M059J (cell line): ENCODE data around the gene NTF4. TPM values are rescaled to one million over a fixed set of nuclear protein-coding genes. Genes with fewer than 3 reads are reported as not detected.
"Not testable (repeated sequence)": the region's sequence is repeated elsewhere in the genome, so short reads cannot be mapped to it uniquely, and the experiment has no call there.

Source experiments
- DNase-seq: peaks from one replicate; pipeline ENCODE4 v3.0.0-alpha.2; 2012; ENCODE audit warnings: low read depth
- total RNA-seq: library from RNA; depleted of rRNA; stranded (reverse); fragments of >200 nt; shearing (Covaris generic); gene quantifications from 2 replicates; pipeline ENCODE4 v1.2.3, GENCODE V29; 2014

Gene NTF4
- total RNA-seq, 1 experiment from 2014 or later, result 0.67 TPM

DNA sequence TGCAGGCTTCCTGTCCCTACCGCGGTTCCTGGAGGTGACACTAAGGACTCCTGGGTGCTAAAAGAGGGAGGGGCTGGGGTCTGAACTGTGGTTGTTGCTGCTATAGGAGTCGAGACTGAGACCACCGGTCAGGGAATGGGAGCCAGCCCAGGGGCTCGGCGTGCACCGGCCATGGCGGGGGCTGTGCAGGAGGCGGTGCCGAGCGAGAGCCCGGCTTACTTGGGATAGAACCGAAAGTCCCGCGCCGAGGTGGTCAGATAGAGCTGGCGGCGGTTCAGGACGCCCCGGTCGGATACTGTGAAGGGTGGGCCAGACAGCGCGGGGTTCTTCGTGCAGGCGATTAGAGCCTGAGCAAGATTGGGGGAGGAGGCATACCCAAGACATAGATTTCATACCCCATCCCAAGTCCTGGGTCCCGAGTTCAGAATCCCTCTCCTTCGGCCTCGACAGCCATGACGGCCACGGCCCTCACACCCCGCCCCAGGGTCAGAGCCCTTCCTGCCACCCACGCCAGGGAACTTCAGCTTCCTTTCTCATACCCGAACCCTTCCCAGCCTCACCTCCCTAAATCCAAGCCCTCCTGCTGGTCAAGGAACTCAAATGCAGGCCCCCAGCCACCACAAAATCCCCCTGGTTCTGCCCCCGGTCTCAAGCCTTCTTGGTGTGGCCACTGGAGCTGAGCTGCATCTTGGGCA, 7.6 kb downstream of the NTF4 start:
- not testable (repeated sequence) for DNase-seq

DNA sequence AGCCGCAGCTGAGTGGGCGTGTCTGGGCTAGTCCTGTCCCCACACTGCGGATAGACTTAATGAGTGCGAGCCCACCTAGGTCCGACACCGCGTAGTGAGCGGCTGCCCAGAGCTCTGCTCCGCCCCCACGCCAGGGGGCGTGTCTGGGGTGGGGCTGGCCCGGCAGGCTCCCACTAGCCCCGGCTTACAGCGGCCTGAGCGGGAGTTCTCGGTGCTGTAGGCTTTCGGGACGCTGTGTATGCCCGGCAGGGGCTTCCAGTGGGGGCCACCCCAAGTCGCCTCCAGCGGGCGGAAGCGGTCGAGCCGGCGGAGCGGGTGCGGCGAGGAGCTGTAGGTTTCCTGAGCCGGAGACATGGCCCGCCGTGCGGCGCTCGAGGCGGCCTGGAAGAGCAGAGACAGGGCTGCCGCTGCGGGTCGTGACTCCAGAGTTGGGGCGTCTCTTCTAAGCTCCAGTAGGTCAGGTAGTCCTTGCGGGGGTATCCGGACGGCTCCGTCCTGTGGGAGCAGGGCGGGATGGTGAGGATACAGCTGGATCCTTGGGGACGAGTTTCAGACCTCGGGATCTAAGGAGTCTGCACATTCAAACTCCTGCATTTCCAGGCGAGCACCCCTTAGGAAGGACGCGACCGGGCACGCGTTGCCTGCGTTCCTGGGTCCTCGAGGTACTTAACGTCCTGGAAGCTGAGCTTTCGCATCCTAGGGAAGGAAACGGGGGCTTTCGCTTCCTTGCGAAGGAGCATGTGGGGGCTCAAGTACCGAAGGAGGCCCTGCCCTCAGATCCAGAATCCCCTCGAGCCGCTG, 8.3 kb downstream of the NTF4 start:
- peak; percentile 63 for DNase-seq

DNA sequence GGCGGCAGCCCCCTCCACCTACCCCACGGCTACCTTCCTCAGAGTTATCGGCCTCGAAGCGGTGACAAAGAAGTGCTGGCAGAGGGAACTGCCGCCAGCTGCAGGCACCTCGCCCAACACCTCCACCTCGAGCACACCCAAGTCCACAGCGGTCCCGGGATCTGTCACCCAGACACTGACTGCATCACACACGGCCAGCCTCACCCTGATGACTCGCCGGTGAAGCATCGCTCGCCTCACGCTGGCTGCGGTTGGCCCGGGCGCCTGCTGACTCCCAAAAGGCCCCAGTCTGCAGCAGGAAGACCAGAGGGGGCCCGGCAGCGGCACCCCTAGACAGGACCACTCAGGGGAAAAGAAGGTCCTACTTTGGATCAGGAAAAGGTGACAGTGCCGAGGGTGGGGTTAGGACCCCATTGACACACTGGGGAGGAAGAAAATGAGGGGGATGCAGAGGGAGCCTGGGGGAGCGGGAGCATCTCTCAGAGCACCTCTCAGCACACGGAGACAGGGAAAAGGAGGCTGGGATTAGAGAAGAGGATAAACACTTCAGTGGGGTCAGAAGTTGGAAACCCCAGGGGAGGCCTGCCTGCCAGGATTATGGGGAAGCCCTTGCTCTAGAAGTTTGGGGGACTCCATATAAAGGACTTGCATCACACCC, 14.1 kb downstream of the NTF4 start:
- DNase-seq, result peak; percentile 86

DNA sequence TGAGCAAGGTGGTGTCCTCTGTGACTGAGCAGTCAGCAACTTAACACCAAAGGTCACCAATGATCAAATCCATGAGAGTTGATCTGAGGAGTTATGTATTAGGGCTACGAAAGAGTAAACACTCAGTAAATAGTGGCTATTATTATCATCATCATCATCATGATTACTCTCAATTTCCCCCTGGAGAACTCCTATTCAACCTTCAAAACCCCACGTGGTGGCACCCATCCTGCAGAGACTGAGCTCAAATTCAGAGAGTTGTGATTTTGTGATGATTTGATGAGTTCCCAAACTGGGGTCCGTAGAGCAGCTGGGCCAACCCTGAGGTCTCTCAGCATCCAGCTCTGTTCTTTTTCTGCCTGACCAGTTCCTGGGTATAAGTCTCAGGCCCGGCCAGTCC, 14.8 kb downstream of the NTF4 start:
- DNase-seq, result not testable (repeated sequence)

DNA sequence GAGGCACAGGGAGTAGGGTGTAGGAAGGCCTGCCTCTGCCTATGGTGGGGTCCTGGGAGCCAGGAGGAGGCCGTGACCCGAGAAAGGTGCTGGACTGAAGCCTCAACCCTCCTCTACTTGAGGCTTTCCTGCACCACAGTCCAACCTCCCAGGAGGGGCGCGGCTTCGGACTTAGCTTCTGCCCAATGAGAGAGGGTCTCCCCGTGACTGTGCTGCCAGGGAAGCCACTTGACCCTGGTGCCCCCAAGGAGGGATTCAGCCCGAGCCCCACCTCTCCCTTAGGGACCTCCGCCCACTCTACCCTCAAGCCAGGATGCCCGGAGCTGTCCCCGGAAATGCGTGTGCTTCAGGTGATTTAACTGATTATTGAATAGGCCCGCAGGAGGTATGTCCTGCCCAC, 15.6 kb downstream of the NTF4 start, which contains the start of gene CGB8:
Gene CGB8 (minus strand): TSS at position 101 of the 400 bp plus-strand sequence. CDS start 372 bp downstream, outside the sequence.
- DNase-seq, result not testable (repeated sequence)

DNA sequence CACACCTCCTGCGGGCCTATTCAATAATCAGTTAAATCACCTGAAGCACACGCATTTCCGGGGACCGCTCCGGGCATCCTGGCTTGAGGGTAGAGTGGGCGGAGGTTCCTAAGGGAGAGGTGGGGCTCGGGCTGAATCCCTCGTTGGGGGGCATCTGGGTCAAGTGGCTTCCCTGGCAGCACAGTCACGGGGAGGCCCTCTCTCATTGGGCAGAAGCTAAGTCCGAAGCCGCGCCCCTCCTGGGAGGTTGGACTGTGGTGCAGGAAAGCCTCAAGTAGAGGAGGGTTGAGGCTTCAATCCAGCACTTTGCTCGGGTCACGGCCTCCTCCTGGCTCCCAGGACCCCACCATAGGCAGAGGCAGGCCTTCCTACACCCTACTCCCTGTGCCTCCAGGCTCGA, 21.1 kb downstream of the NTF4 start, which contains the start of gene CGB5:
Gene CGB5 (plus strand): TSS at position 301 of the 400 bp plus-strand sequence. CDS start 362 bp downstream, outside the sequence.
- not testable (repeated sequence) for DNase-seq

DNA sequence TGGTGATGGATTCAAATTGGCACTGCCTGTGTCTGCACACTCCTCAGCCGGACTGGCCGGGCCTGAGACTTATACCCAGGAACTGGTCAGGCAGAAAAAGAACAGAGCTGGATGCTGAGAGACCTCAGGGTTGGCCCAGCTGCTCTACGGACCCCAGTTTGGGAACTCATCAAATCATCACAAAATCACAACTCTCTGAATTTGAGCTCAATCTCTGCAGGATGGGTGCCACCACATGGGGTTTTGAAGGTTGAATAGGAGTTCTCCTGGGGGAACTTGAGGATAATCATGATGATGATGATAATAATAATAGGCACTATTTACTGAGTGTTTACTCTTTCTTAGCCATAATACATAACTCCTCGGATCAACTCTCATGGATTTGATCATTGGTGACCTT, 22.0 kb downstream of the NTF4 start:
- not testable (repeated sequence) for DNase-seq

DNA sequence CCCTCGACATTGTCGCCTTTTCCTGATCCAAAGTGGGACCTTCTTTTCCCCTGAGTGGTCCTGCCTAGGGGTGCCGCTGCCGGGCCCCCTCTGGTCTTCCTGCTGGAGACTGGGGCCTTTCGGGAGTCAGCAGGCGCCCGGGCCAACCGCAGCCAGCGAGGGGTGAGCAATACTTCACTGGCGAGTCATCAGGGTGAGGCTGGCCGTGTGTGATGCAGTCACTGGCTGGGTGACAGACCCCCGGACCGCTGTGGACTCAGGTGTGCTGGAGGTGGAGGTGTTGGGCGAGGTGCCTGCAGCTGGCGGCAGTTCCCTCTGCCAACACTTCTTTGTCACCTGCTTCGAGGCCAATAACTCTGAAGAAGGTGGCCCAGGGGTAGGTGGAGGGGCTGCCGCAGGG, 22.4 kb downstream of the NTF4 start:
- peak; percentile 74 for DNase-seq

DNA sequence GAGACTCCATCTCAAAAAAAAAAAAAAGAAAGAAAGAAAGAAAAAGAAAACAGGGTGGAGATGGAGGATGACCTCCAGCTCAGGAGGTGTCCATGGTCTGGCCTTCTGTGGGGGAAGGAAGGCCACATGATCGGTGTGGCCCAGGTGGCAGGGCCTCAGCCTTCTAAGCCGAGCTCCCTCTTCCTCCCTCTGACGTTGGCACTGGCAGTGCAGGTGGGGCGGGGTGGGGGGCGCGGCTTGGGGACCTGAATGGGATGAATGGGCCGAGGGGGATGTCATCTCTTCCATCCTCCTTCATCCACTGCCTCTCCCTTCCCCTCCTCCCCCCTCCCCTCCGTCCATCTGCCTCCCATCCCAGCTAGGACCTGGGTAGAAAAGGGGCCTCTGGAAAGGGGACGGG, 24.9 kb downstream of the NTF4 start:
- not testable (repeated sequence) for DNase-seq

DNA sequence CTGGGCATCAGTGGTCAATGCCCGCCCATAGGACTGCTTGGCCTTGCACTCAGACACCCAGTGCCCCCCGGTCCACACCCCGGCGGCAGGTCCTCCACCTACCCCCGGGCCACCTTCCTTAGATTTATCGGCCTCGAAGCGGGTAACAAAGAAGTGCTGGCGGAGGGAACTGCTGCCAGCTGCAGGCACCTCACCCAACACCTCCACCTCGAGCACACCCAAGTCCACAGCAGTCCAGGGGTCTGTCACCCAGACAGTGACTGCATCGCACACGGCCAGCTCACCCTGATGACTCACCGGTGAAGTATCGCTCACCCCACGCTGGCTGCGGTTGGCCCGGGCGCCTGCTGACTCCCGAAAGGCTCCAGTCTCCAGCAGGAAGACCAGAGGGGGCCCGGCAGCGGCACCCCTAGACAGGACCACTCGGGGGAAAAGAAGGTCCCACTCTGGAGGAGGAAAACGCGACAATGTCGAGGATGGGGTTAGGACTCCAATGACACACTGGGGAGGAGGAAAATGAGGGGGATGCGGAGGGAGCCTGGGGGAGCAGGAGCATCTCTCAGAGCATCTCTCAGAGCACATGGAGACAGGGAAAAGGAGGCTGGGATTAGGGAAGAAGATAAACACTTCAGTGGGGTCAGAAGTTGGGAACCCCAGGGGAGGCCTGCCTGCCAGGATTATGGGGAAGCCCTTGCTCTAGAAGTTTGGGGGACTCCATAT, 25.9 kb downstream of the NTF4 start:
- DNase-seq, result peak; percentile 80

DNA sequence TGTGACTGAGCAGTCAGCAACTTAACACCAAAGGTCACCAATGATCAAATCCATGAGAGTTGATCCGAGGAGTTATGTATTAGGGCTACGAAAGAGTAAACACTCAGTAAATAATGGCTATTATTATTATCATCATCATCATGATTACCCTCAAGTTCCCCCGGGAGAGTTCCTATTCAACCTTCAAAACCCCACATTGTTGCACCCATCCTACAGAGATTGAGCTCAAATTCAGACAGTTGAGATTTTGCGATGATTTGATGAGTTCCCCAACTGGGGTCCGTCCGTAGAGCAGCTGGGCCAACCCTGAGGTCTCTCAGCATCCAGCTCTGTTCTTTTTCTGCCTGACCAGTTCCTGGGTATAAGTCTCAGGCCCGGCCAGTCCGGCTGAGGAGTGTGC, 26.5 kb downstream of the NTF4 start:
- DNase-seq, result not testable (repeated sequence)

DNA sequence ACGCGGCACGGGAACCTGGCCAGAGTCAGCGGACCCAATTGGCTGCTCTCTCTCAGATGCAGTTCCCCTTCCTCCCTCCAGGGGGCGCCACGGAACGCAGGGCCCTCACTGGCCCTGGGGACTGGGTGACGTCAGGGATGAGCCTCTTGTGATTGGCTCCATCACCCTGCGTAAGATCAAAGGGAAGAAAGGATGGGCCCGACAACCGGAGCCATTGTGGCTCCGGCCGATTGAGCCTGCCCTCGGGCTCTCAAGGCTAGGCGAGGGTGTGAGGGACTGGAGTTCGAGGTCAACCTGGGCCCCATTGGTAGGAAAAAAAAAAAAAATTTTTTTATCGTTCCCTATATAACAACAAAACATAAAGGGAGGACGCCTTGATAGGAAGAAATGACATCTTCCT, 27.8 kb downstream of the NTF4 start, which contains the start of gene CGB1:
Gene CGB1 (minus strand): TSS at position 81 of the 400 bp plus-strand sequence. CDS start 184 bp downstream, outside the sequence.
- DNase-seq, result not testable (repeated sequence)

DNA sequence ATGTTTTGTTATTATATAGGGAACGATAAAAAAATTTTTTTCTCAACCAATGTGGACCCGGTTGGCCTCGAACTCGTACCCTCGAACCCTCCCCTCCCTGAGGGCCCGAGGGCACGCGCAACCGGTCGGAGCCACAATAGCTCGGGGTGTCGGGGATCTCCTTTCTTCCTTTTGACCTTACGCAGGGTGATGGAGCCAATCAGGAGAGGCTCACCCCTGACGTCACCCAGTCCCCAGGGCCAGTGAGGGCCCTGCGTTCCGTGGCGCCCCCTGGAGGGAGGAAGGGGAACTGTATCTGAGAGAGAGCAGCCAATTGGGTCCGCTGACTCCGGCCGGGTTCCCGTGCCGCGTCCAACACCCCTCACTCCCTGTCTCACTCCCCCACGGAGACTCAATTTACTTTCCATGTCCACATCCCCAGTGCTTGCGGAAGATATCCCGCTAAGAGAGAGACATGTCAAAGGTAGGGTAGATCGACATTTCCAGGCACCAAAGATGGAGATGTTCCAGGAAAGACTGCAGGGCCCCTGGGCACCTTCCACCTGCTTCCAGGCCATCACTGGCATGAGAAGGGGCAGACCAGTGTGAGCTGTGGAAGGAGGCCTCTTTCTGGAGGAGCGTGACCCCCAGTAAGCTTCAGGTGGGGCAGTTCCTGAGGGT, 32.8 kb downstream of the NTF4 start, which contains the start of gene CGB2:
Gene CGB2 (plus strand): TSS at position 249 of the 660 bp plus-strand sequence. CDS start 206 bp downstream, at position 455.
- not testable (repeated sequence) for DNase-seq

DNA sequence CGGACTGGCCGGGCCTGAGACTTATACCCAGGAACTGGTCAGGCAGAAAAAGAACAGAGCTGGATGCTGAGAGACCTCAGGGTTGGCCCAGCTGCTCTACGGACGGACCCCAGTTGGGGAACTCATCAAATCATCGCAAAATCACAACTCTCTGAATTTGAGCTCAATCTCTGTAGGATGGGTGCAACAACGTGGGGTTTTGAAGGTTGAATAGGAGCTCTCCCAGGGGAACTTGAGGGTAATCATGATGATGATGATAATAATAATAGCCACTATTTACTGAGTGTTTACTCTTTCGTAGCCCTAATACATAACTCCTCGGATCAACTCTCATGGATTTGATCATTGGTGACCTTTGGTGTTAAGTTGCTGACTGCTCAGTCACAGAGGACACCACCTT, 34.3 kb downstream of the NTF4 start:
- DNase-seq, result not testable (repeated sequence)

DNA sequence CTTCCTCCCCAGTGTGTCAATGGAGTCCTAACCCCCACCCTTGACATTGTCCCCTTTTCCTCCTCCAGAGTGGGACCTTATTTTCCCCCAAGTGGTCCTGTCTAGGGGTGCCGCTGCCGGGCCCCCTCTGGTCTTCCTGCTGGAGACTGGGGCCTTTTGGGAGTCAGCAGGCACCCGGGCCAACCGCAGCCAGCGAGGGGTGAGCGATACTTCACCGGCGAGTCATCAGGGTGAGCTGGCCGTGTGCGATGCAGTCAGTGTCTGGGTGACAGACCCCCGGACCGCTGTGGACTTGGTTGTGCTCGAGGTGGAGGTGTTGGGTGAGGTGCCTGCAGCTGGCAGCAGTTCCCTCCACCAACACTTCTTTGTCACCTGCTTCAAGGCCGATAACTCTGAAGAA, 34.9 kb downstream of the NTF4 start:
- DNase-seq, result peak; percentile 62

DNA sequence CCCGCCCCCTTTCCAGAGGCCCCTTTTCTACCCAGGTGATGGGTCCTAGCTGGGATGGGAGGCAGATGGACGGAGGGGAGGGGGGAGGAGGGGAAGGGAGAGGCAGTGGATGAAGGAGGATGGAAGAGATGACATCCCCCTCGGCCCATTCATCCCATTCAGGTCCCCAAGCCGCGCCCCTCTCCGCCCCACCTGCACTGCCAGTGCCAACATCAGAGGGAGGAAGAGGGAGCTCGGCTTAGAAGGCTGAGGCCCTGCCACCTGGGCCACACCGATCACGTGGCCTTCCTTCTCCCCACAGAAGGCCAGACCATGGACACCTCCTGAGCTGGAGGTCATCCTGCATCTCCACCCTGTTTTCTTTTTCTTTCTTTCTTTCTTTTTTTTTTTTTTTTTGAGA, 35.9 kb downstream of the NTF4 start:
- DNase-seq, result not testable (repeated sequence)

DNA sequence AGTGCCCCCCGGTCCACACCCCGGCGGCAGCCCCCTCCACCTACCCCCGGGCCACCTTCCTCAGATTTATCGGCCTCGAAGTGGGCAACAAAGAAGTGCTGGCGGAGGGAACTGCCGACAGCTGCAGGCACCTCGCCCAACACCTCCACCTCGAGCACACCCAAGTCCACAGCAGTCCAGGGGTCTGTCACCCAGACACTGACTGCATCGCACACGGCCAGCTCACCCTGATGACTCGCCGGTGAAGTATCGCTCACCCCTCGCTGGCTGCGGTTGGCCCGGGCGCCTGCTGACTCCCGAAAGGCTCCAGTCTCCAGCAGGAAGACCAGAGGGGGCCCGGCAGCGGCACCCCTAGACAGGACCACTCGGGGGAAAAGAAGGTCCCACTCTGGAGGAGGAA, 39.0 kb downstream of the NTF4 start:
- DNase-seq, result peak; percentile 45

DNA sequence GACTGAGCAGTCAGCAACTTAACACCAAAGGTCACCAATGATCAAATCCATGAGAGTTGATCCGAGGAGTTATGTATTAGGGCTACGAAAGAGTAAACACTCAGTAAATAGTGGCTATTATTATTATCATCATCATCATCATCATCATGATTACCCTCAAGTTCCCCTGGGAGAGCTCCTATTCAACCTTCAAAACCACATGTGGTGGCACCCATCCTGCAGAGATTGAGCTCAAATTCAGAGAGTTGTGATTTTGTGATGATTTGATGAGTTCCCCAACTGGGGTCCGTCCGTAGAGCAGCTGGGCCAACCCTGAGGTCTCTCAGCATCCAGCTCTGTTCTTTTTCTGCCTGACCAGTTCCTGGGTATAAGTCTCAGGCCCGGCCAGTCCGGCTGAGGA, 39.5 kb downstream of the NTF4 start:
- DNase-seq, result not testable (repeated sequence)

DNA sequence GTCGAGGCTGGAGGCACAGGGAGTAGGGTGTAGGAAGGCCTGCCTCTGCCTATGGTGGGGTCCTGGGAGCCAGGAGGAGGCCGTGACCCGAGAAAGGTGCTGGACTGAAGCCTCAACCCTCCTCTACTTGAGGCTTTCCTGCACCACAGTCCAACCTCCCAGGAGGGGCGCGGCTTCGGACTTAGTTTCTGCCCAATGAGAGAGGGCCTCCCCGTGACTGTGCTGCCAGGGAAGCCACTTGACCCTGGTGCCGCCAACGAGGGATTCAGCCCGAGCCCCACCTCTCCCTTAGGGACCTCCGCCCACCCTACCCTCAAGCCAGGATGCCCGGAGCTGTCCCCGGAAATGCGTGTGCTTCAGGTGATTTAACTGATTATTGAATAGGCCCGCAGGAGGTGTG, 40.4 kb downstream of the NTF4 start, which contains the start of gene CGB3:
Gene CGB3 (minus strand): TSS at position 101 of the 400 bp plus-strand sequence. CDS start 362 bp downstream, outside the sequence.
- DNase-seq, result not testable (repeated sequence)

DNA sequence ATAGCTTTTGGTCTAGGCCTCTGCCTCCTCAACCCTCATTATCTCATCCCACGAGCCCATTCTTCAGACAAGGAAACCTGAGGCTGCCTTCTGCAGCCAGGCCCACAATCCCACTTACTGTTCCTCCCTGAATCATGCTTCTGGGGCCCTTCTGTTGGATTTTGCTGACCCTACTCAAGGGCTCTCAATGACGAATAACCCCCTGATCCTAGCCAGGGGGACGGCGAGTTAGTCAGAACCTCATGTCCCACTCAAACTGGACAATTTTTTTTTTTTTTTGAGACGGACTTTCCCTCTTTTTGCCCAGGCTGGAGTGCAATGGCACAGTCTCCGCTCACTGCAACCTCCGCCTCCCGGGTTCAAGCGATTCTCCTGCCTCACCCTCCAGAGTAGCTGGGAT, 42.5 kb downstream of the NTF4 start:
- no peak for DNase-seq
